ENCODE data around the gene ACSM5.

Gene ACSM5

DNA sequence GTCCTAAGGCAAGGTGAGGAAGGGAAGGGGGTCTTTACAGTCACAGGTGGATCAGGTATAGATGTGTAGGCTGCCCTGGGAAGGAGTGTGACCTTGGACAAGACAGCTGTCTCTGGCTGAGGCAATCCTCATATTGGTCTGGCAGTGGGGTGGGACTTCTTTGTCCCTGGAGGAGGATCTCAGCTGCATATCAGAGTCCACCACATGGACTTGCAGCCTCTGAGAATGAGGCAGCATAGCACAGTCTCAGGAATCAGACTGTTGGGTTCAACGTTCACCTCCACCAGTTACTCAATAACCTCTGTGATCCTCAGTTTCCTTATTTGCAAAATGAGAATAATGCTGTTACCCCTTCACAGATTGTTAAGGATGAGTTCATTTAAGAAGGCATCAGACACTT is 75.4 kb downstream of the ACSM5 start:
- ATAC-seq (replicated peaks; ENCODE audit: extremely low read depth, poor library complexity, severe bottlenecking) (no peak), DNase-seq (ENCODE audit: low spot score in 2 of 2) (no peak)
- peaks cover 5% of the 10 kb centered on the region for H3K9me3 Mint-ChIP-seq
- H3K4me3 Mint-ChIP-seq = no peak overlapping the region
- H3K36me3 Mint-ChIP-seq (ENCODE audit: insufficient read depth) = no peaks in the 10 kb centered on the region
- H3K4me1 Mint-ChIP-seq = no peaks in the 10 kb centered on the region
- no peak overlapping the region for H3K27ac Mint-ChIP-seq (ENCODE audit: low read depth)
- H3K27me3 Mint-ChIP-seq = peaks cover 15% of the 10 kb centered on the region

DNA sequence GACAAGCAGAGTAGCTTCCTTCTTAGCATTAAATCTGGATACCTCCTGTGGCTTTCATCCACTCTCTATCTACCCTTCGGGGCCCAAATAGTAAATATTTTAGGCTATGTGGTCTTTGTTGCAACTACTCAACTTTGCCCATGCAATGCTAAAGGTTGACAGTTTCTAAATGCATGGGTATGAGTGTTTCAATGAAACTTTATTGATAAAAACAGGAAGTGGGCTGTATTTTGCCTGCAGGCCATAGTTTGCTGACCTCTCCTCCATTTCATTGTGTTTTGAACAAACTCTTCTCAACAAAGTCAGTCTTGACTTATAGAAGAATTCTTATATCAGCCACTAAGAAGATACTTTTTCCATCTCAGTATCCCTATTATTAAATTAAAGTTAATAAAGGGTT is 76.1 kb downstream of the ACSM5 start:
- peaks cover 9% of the 10 kb centered on the region for H3K27me3 Mint-ChIP-seq
- no peaks in the 10 kb centered on the region for H3K9me3 Mint-ChIP-seq
- no peaks in the 10 kb centered on the region for H3K4me1 Mint-ChIP-seq
- no peak overlapping the region for H3K27ac Mint-ChIP-seq (ENCODE audit: low read depth)
- H3K4me3 Mint-ChIP-seq = no peak overlapping the region
- ATAC-seq (replicated peaks; ENCODE audit: extremely low read depth, poor library complexity, severe bottlenecking) = no peak
- H3K36me3 Mint-ChIP-seq (ENCODE audit: insufficient read depth) = no peaks in the 10 kb centered on the region
- no peak for DNase-seq (ENCODE audit: low spot score in 2 of 2)

All from central memory CD8-positive, alpha-beta T cell (primary cell).